Activated B cell treated with CpG ODN at 0.5 μM for 24 hours (primary cell): ENCODE results near the gene DNAH1. TPM values are rescaled to one million over a fixed set of nuclear protein-coding genes. Genes with fewer than 3 reads are reported as not detected.

Experiments used
- ATAC-seq: fragments of 200-7000 bp; cut with Tn5 transposase; one replicate; pipeline ENCODE4 v1.10.0; 2021; ENCODE audit warnings: low read depth, mild to moderate bottlenecking, moderate library complexity
- CTCF ChIA-PET: fragments of 350-600 bp; sonication (Branson Sonifier 250); formaldehyde crosslinking; loops from one replicate; lab custom pipeline; 2021; ENCODE audit warnings: antibody characterized with exemption; lab: Charles Lee
- POLR2A ChIA-PET: fragments of 350-600 bp; sonication (Branson Sonifier 250); formaldehyde crosslinking; loops from one replicate; lab custom pipeline; 2021; ENCODE audit warnings: antibody characterized with exemption; lab: Charles Lee
- DNase-seq: peaks from one replicate; pipeline ENCODE4 v3.0.0; 2022
- H3K27ac Mint-ChIP-seq: one replicate; pipeline ENCODE4 v1.8.0; 2020; ENCODE audit warnings: mixed read lengths
- H3K27me3 Mint-ChIP-seq: one replicate; pipeline ENCODE4 v1.8.0; 2021; ENCODE audit warnings: mixed read lengths
- H3K36me3 Mint-ChIP-seq: one replicate; pipeline ENCODE4 v1.8.0; 2021; ENCODE audit warnings: low read depth, mixed read lengths
- H3K4me1 Mint-ChIP-seq: one replicate; pipeline ENCODE4 v1.8.0; 2021; ENCODE audit warnings: mixed read lengths
- H3K4me3 Mint-ChIP-seq: one replicate; pipeline ENCODE4 v1.8.0; 2020; ENCODE audit warnings: mild to moderate bottlenecking, mixed read lengths
- H3K9me3 Mint-ChIP-seq: one replicate; pipeline ENCODE4 v1.8.0; 2020; ENCODE audit warnings: mixed read lengths
- intact Hi-C: fragments of 100-400 bp; cut with micrococcal nuclease; formaldehyde crosslinking; loops from one replicate; pipeline ENCODE4 v1.15.1; 2024
- total RNA-seq: library from RNA; stranded (reverse); gene quantifications from 2 replicates; pipeline ENCODE4 v1.2.3, GENCODE V29; 2022
- TF ChIP-seq, protein P1 (sequence below): fragments of 200-600 bp; IDR thresholded peaks from one replicate; pipeline ENCODE4 v1.8.0; 2022; ENCODE audit warnings: antibody characterized with exemption, mild to moderate bottlenecking

DNAH1 gene
- total RNA-seq, 1 donor from 2014 or later, result 25.8 TPM

DNA sequence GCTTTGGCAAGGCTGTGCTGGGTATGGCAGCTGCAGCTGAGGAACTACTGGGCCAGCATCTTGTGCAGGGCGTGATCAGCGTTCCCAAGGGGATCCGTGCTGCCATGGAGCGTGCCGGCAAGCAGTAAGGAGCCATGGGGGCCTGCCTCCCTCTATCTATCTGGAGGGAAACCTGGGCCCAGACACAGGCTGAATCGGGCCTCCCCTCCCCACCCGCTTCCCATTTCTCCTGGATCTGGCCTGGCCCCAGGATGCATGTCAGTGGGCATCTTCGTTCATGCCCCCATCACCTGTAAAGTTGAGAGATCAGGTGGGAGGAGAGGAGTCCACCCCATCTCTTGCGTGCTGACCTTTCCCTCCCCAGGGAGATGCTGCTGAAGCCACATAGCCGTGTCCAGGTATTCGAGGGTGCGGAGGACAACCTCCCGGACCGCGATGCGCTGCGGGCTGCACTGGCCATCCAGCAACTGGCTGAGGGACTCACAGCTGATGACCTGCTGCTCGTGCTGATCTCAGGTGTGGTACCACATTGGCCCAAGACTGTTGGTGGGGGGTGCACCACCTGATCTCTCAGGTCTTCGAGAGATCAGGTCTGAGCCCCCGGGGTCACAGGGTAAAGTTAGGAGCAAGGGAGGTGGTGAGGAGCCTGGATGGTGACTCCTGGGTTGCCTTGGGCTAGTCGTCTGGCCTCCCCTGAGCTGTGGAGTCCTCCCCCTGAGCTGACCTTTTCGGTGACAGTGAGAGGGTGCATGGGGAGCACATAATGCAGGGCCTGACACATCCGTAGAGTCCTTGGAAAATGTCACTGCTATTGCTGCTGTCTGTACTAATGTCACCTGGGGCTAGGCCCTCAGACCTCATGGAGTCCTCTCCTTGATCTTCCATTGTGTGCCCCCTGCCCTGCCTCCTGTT is 25.3 kb upstream of the DNAH1 start:
- ATAC-seq, result no peak
- ChIA-PET POLR2A (interaction anchor here (1.0 kb wide), 1 partner anchor 20 kb away, joined by 3 read pairs; no protein-coding TSS in a partner anchor), CTCF (interaction anchor here (1.0 to 15.8 kb wide), 8 partner anchors 9 to 71 kb away, joined by 3 to 248 read pairs (median 4); partner anchors contain the start of genes TLR9 and WDR82)
- peak; percentile 12 for DNase-seq
- TF ChIP-seq, protein P1, sequence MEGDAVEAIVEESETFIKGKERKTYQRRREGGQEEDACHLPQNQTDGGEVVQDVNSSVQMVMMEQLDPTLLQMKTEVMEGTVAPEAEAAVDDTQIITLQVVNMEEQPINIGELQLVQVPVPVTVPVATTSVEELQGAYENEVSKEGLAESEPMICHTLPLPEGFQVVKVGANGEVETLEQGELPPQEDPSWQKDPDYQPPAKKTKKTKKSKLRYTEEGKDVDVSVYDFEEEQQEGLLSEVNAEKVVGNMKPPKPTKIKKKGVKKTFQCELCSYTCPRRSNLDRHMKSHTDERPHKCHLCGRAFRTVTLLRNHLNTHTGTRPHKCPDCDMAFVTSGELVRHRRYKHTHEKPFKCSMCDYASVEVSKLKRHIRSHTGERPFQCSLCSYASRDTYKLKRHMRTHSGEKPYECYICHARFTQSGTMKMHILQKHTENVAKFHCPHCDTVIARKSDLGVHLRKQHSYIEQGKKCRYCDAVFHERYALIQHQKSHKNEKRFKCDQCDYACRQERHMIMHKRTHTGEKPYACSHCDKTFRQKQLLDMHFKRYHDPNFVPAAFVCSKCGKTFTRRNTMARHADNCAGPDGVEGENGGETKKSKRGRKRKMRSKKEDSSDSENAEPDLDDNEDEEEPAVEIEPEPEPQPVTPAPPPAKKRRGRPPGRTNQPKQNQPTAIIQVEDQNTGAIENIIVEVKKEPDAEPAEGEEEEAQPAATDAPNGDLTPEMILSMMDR, result no peak
- Mint-ChIP-seq H3K27me3 (no peaks in the 10 kb centered on the region), H3K27ac (peak overlapping the region; percentile 43), H3K9me3 (no peaks in the 10 kb centered on the region), H3K4me3 (peak overlapping the region; percentile 56), H3K4me1 (peaks cover 28% of the 10 kb centered on the region), H3K36me3 (peaks cover 40% of the 10 kb centered on the region)
- intact Hi-C loops, result loop anchor here (1.0 kb wide), 3 partner anchors 26 to 156 kb away; no protein-coding TSS in a partner anchor

DNA sequence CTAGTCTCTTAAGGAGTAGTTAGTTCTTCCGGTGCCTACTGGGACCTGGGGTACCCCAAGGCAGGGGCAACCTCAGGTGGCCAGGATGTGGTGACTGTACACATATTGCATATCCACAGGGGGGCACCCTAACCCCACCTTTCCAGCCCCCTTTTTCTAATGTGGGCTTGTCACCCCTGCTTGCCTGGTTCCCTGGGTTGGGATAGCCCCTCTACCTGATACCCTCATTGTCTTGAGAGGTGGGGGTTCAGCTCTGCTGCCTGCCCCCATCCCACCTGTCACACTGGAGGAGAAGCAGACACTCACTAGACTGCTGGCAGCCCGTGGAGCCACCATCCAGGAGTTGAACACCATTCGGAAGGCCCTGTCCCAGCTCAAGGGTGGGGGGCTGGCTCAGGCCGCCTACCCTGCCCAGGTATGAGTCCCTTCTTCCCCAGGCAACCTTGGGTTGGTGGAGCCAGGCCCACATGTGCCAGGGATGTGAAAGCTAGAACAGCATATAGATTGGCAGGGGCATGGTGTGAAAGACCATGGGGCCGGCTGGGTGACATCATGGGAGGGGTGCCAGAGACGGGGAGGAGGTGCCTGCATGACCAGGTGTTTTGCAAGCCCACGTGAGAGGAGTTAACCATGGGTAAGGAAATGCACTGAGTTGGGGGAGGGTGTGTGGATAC is 24.5 kb upstream of the DNAH1 start:
- Mint-ChIP-seq H3K27me3 (no peaks in the 10 kb centered on the region), H3K9me3 (no peaks in the 10 kb centered on the region), H3K4me1 (peaks cover 30% of the 10 kb centered on the region), H3K36me3 (peaks cover 46% of the 10 kb centered on the region), H3K4me3 (peak overlapping the region; percentile 56), H3K27ac (peak overlapping the region; percentile 43)
- DNase-seq, result peak; percentile 57
- peak; percentile 22 for ATAC-seq
- CTCF ChIA-PET, result interaction anchor here (0.8 to 15.8 kb wide), 9 partner anchors 9 to 93 kb away, joined by 3 to 248 read pairs (median 4); partner anchors contain the start of gene WDR82
- TF ChIP-seq, protein P1, result no peak
- POLR2A ChIA-PET, result interaction anchor here (1.1 kb wide), 1 partner anchor 48 kb away, joined by 3 read pairs; no protein-coding TSS in a partner anchor
- intact Hi-C loops, result loop anchor here (1.0 kb wide), 3 partner anchors 26 to 156 kb away; no protein-coding TSS in a partner anchor

DNA sequence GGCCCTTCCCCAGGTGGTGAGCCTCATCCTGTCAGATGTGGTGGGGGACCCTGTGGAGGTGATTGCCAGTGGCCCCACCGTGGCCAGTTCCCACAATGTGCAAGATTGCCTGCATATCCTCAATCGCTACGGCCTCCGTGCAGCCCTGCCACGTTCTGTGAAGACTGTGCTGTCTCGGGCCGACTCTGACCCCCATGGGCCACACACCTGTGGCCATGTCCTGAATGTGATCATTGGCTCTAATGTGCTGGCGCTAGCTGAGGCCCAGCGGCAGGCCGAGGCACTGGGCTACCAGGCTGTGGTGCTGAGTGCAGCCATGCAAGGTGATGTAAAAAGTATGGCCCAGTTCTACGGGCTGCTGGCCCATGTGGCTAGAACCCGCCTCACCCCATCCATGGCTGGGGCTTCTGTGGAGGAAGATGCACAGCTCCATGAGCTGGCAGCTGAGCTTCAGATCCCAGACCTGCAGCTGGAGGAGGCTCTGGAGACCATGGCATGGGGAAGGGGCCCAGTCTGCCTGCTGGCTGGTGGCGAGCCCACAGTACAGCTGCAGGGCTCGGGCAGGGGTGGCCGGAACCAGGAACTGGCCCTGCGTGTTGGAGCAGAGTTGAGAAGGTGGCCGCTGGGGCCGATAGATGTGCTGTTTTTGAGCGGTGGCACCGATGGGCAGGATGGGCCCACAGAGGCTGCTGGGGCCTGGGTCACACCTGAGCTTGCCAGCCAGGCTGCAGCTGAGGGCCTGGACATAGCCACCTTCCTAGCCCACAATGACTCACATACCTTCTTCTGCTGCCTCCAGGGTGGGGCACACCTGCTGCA is 23.7 kb upstream of the DNAH1 start:
- POLR2A ChIA-PET, result interaction anchor here (1.1 kb wide), 1 partner anchor 47 kb away, joined by 3 read pairs; no protein-coding TSS in a partner anchor

GRCh38 chr3:52293491-52294319 is 22.4 kb upstream of the DNAH1 start:
- H3K27ac Mint-ChIP-seq, result no peak overlapping the region
- TF ChIP-seq, protein P1, result no peak
- peaks cover 40% of the 10 kb centered on the region for H3K36me3 Mint-ChIP-seq
- no peak overlapping the region for H3K4me3 Mint-ChIP-seq
- H3K4me1 Mint-ChIP-seq, result peaks cover 20% of the 10 kb centered on the region
- DNase-seq (no peak), ATAC-seq (no peak)
- ChIA-PET CTCF (interaction anchor here (15.8 kb wide), 1 partner anchor 45 kb away, joined by 248 read pairs; no protein-coding TSS in a partner anchor), POLR2A (no interaction called here)
- intact Hi-C loops, result no loop called here
- H3K9me3 Mint-ChIP-seq, result no peaks in the 10 kb centered on the region
- no peaks in the 10 kb centered on the region for H3K27me3 Mint-ChIP-seq

More for the DNA sequence above, 23.7 kb upstream of the DNAH1 start:
- Mint-ChIP-seq H3K4me3 (no peak overlapping the region), H3K27ac (no peak overlapping the region), H3K9me3 (no peaks in the 10 kb centered on the region), H3K36me3 (peaks cover 44% of the 10 kb centered on the region), H3K4me1 (peaks cover 28% of the 10 kb centered on the region), H3K27me3 (no peaks in the 10 kb centered on the region)
- DNase-seq (no peak), ATAC-seq (no peak)
- TF ChIP-seq, protein P1, result no peak
- CTCF ChIA-PET, result interaction anchor here (0.8 to 15.8 kb wide), 9 partner anchors 8 to 92 kb away, joined by 3 to 248 read pairs (median 4); partner anchors contain the start of gene WDR82
- intact Hi-C loops, result no loop called here
